PC-9 (cell line): ENCODE measurements around the gene FOXP1. TPM values are rescaled to one million over a fixed set of nuclear protein-coding genes. Genes with fewer than 3 reads are reported as not detected.

Experiments used
- BruUV-seq: library from RNA; stranded (reverse); fragments of 400-500 nt; replicated peaks from 2 replicates; lab custom pipeline; 2021; lab: Mats Ljungman, UMichigan
- CTCF ChIA-PET: fragments of 300-600 bp; sonication (Branson Sonifier 250); formaldehyde crosslinking; loops from one replicate; lab custom pipeline; 2022; ENCODE audit warnings: antibody characterized with exemption; lab: Charles Lee
- POLR2A ChIA-PET: fragments of 300-600 bp; sonication (Branson Sonifier 250); formaldehyde crosslinking; loops from one replicate; lab custom pipeline; 2022; ENCODE audit warnings: antibody characterized with exemption; ENCODE audit not compliant: unreplicated experiment; lab: Charles Lee
- DNase-seq, 2 experiments: peaks; one replicate each; pipeline versions ENCODE4 v3.0.0 to v3.0.0-alpha.2; 2015 to 2022; ENCODE audit warnings: mixed read lengths in 1 of 2
- H2AFZ ChIP-seq: fragments of 200-600 bp; sonication (generic); 2 replicates; pipeline ENCODE4 v1.8.1; 2017; ENCODE audit warnings: antibody characterized with exemption
- H3F3A ChIP-seq: fragments of 200-600 bp; sonication (generic); 2 replicates; pipeline ENCODE4 v1.8.1; 2017; ENCODE audit warnings: antibody characterized with exemption, mild to moderate bottlenecking, low read depth; ENCODE audit not compliant: insufficient read depth
- H3K27ac ChIP-seq: fragments of 200-600 bp; sonication (generic); 2 replicates; pipeline ENCODE4 v1.6.1; 2016; ENCODE audit warnings: mixed run types
- H3K27me3 ChIP-seq: fragments of 200-600 bp; sonication (generic); 2 replicates; pipeline ENCODE4 v1.6.1; 2016; ENCODE audit warnings: low read depth, mixed run types; ENCODE audit not compliant: insufficient read depth
- H3K36me3 ChIP-seq: fragments of 200-600 bp; sonication (generic); 2 replicates; pipeline ENCODE4 v1.6.1; 2016; ENCODE audit warnings: low read depth, mixed run types
- H3K4me1 ChIP-seq: fragments of 200-600 bp; sonication (generic); replicated peaks from 2 replicates; pipeline ENCODE4 v1.6.1; 2016; ENCODE audit warnings: mixed run types; ENCODE audit not compliant: insufficient read depth
- H3K4me2 ChIP-seq: fragments of 200-600 bp; sonication (generic); 2 replicates; pipeline ENCODE4 v1.6.1; 2017; ENCODE audit warnings: mixed run types
- H3K4me3 ChIP-seq: fragments of 200-600 bp; sonication (generic); 2 replicates; pipeline ENCODE4 v1.6.1; 2016; ENCODE audit warnings: mixed run types
- H3K79me2 ChIP-seq: fragments of 200-600 bp; sonication (generic); 2 replicates; pipeline ENCODE4 v1.6.1; 2017; ENCODE audit warnings: low read depth, mixed run types
- H3K9me2 ChIP-seq: fragments of 200-600 bp; sonication (generic); 2 replicates; pipeline ENCODE4 v1.8.1; 2017; ENCODE audit warnings: mild to moderate bottlenecking; ENCODE audit not compliant: insufficient read depth
- H3K9me3 ChIP-seq: fragments of 200-600 bp; sonication (generic); 2 replicates; pipeline ENCODE4 v1.8.1; 2016; ENCODE audit warnings: low read depth; ENCODE audit not compliant: insufficient read depth
- H4K20me1 ChIP-seq: fragments of 200-600 bp; sonication (generic); 2 replicates; pipeline ENCODE4 v1.8.1; 2017; ENCODE audit not compliant: insufficient read depth
- CTCF ChIP-seq: fragments of 200-600 bp; sonication (generic); conservative IDR thresholded peaks from 2 replicates; pipeline ENCODE4 v1.6.1; 2017; ENCODE audit warnings: mixed run types, antibody characterized with exemption, mild to moderate bottlenecking, moderate library complexity
- EZH2 ChIP-seq: fragments of 200-600 bp; sonication (generic); IDR thresholded peaks from 2 replicates; pipeline ENCODE4 v1.8.0; 2017; ENCODE audit warnings: antibody characterized with exemption, low read depth
- intact Hi-C: fragments of 100-400 bp; cut with micrococcal nuclease; formaldehyde crosslinking; loops from one replicate; pipeline ENCODE4 v1.10.0; 2022; ENCODE audit not compliant: unreplicated experiment
- total RNA-seq: library from RNA; stranded (reverse); gene quantifications from 2 replicates; pipeline ENCODE4 v1.2.3, GENCODE V29; 2021

FOXP1 gene
- total RNA-seq, 1 experiment from 2014 or later = 33.3 TPM

GRCh38 chr3:71063773-71064290, 519.7 kb downstream of the FOXP1 start:
- intact Hi-C loops = loop anchor here (10.0 kb wide), 1 partner anchor 71 kb away; no protein-coding TSS in a partner anchor
- TSS peak; percentile 33 for BruUV-seq
- Histone ChIP-seq H4K20me1 (no peaks in the 10 kb centered on the region), H3K4me1 (peaks cover 3% of the 10 kb centered on the region; the same call in 1 of the 2 replicates), H3K36me3 (no peaks in the 10 kb centered on the region), H3K4me3 (peak overlapping the region; percentile 54; the same call in 1 of the 2 replicates), H3K9me2 (no peaks in the 10 kb centered on the region), H3F3A (no peaks in the 10 kb centered on the region), H3K27ac (no peak overlapping the region), H2AFZ (no peak overlapping the region), H3K27me3 (no peaks in the 10 kb centered on the region), H3K9me3 (no peaks in the 10 kb centered on the region), H3K4me2 (peak overlapping the region; percentile 80), H3K79me2 (no peaks in the 10 kb centered on the region)
- no peak for DNase-seq
- ChIA-PET CTCF (no interaction called here), POLR2A (interaction anchor here (0.6 kb wide), 1 partner anchor 77 kb away, joined by 3 read pairs; no protein-coding TSS in a partner anchor)
- TF ChIP-seq EZH2 = no peak
- TF ChIP-seq CTCF = no peak

GRCh38 chr3:71062952-71063772, 520.4 kb downstream of the FOXP1 start:
- ChIA-PET CTCF (no interaction called here), POLR2A (interaction anchor here (0.6 kb wide), 1 partner anchor 78 kb away, joined by 3 read pairs; no protein-coding TSS in a partner anchor)
- no peak for DNase-seq
- Histone ChIP-seq H4K20me1 (no peaks in the 10 kb centered on the region), H3K4me1 (peaks cover 3% of the 10 kb centered on the region; the same call in 1 of the 2 replicates), H3K27me3 (no peaks in the 10 kb centered on the region), H3K4me3 (no peak overlapping the region), H3K36me3 (no peaks in the 10 kb centered on the region), H3K9me3 (no peaks in the 10 kb centered on the region), H3F3A (no peaks in the 10 kb centered on the region), H3K27ac (no peak overlapping the region), H3K4me2 (peak overlapping the region; percentile 80; the same call in 1 of the 2 replicates), H3K9me2 (no peaks in the 10 kb centered on the region), H3K79me2 (no peaks in the 10 kb centered on the region), H2AFZ (no peak overlapping the region)
- no TSS peak for BruUV-seq
- TF ChIP-seq CTCF (no peak), EZH2 (no peak)
- intact Hi-C loops = loop anchor here (10.0 kb wide), 1 partner anchor 72 kb away; no protein-coding TSS in a partner anchor

- Histone ChIP-seq H3K27ac (no peak overlapping the region), H3K4me3 (no peak overlapping the region), H3K36me3 (no peaks in the 10 kb centered on the region), H3K9me3 (no peaks in the 10 kb centered on the region), H3K27me3 (no peaks in the 10 kb centered on the region), H3K9me2 (no peaks in the 10 kb centered on the region), H3F3A (no peaks in the 10 kb centered on the region), H3K79me2 (no peaks in the 10 kb centered on the region), H4K20me1 (no peaks in the 10 kb centered on the region), H2AFZ (no peak overlapping the region), H3K4me2 (no peak overlapping the region), H3K4me1 (peaks cover 3% of the 10 kb centered on the region; the same call in 1 of the 2 replicates)
- POLR2A ChIA-PET = interaction anchor here (0.7 kb wide), 1 partner anchor 192 kb away, joined by 3 read pairs; no protein-coding TSS in a partner anchor
- CTCF ChIA-PET = no interaction called here
- intact Hi-C loops = loop anchor here (10.0 kb wide), 1 partner anchor 73 kb away; no protein-coding TSS in a partner anchor
- BruUV-seq = no TSS peak
- TF ChIP-seq CTCF (no peak), EZH2 (no peak)
- no peak for DNase-seq
These were observed 521.2 kb downstream of the FOXP1 start for GRCh38 chr3:71062037-71062932.
